ENCODE measurements around the gene GAS2L3.

Gene GAS2L3

DNA sequence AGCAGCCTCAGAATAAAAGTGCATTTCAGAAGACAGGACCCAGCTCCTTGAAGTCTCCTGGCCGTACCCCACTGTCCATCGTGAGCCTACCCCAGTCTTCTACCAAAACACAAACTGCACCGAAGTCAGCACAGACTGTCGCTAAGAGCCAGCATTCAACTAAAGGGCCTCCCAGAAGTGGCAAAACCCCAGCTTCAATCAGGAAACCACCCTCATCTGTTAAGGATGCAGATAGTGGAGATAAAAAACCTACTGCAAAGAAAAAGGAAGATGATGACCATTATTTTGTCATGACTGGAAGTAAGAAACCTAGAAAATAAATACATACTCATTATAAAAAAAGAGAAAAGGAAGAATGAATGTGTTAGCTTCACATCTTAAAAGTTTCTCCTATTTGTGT is 51.1 kb downstream of the GAS2L3 start:
- TF ChIP-seq CTCF (IDR thresholded peaks at IDR 0.05) = no peak

- no peak for TF ChIP-seq CTCF (IDR thresholded peaks at IDR 0.05)
Measured at GRCh38 chr12:100632445-100632892, 59.0 kb downstream of the GAS2L3 start.

GRCh38 chr12:100643246-100643645 is 69.8 kb downstream of the GAS2L3 start:
- TF ChIP-seq CTCF (IDR thresholded peaks at IDR 0.05) = no peak

- TF ChIP-seq CTCF (IDR thresholded peaks at IDR 0.05) = no peak
Measured at GRCh38 chr12:100646896-100647295, 73.4 kb downstream of the GAS2L3 start.

DNA sequence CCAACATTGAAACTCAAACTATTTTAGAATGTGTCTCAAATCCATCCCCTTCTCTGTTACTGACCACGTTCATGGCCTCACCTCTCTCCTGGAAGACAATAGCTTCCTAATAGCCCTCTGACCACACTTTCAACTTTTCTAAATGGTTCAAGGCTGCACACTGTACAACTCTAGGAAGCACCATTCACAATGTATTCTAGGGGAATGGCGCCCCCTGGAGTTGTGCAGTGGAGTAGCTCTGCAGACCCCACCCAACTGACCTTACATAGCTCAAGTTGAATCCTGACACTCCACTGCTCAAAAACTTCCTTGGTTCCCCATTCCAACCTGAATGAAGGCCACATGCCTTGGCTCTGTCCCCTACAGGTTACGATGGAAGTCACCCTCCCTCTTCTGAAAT is 77.6 kb downstream of the GAS2L3 start:
- TF ChIP-seq CTCF (IDR thresholded peaks at IDR 0.05) = no peak; the same call in 1 of the 2 replicates

- TF ChIP-seq CTCF (IDR thresholded peaks at IDR 0.05) = no peak
Measured at GRCh38 chr12:100651694-100652093, 78.2 kb downstream of the GAS2L3 start.

- no peak for TF ChIP-seq CTCF (IDR thresholded peaks at IDR 0.05)
Measured at GRCh38 chr12:100652488-100652887, 79.0 kb downstream of the GAS2L3 start.

- no peak for TF ChIP-seq CTCF (IDR thresholded peaks at IDR 0.05)
Measured at GRCh38 chr12:100656141-100656540, 82.7 kb downstream of the GAS2L3 start.

Data from LNCAP (cell line).